PC-3 (cell line): ENCODE measurements around the gene CMTM8.

Experiments
- EZH2 ChIP-seq: fragments of 300-600 bp; sonication (generic); IDR thresholded peaks from one replicate; pipeline ENCODE4 v1.6.1; 2017; ENCODE audit warnings: antibody characterized with exemption, mild to moderate bottlenecking, low read length; ENCODE audit not compliant: unreplicated experiment
- EZH2phosphoT487 ChIP-seq: fragments of 300-600 bp; sonication (generic); IDR thresholded peaks from 2 replicates; pipeline ENCODE4 v1.6.1; 2018; ENCODE audit warnings: mild to moderate bottlenecking, antibody characterized with exemption, low read length, borderline replicate concordance
- TF ChIP-seq, protein P1 (sequence below): fragments of 300-600 bp; sonication (generic); conservative IDR thresholded peaks from 2 replicates; pipeline ENCODE4 v1.5.1; 2017; ENCODE audit warnings: antibody characterized with exemption, low read depth, mild to moderate bottlenecking, low read length

- TF ChIP-seq, protein P1, sequence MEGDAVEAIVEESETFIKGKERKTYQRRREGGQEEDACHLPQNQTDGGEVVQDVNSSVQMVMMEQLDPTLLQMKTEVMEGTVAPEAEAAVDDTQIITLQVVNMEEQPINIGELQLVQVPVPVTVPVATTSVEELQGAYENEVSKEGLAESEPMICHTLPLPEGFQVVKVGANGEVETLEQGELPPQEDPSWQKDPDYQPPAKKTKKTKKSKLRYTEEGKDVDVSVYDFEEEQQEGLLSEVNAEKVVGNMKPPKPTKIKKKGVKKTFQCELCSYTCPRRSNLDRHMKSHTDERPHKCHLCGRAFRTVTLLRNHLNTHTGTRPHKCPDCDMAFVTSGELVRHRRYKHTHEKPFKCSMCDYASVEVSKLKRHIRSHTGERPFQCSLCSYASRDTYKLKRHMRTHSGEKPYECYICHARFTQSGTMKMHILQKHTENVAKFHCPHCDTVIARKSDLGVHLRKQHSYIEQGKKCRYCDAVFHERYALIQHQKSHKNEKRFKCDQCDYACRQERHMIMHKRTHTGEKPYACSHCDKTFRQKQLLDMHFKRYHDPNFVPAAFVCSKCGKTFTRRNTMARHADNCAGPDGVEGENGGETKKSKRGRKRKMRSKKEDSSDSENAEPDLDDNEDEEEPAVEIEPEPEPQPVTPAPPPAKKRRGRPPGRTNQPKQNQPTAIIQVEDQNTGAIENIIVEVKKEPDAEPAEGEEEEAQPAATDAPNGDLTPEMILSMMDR, result no peak
- TF ChIP-seq EZH2phosphoT487, result no peak
- no peak for TF ChIP-seq EZH2
Observed at GRCh38 chr3:32254268-32254667, 15.8 kb downstream of the CMTM8 start.
